ENCODE measurements around the gene CHIA. TPM values are rescaled to one million over a fixed set of nuclear protein-coding genes. Genes with fewer than 3 reads are reported as not detected.

Gene CHIA
- total RNA-seq, 2 donors from 2014 or later = not detected

GRCh38 chr1:111252786-111253185 lies 37.9 kb upstream of the CHIA start:
- no peak overlapping the region for H3K27ac ChIP-seq (ENCODE audit: low read depth, low read length)
- H3K36me3 ChIP-seq (ENCODE audit: control insufficient read depth, insufficient read depth, low read length) = no peaks in the 10 kb centered on the region
- no peaks in the 10 kb centered on the region for H3K4me1 ChIP-seq (ENCODE audit: control insufficient read depth, insufficient read depth, low read length)
- no peak for DNase-seq
- H3K4me3 ChIP-seq (ENCODE audit: low read length) = no peak overlapping the region
- H3K9ac ChIP-seq (ENCODE audit: extremely low read depth, low read length, poor library complexity, severe bottlenecking) = no peak overlapping the region
- TF ChIP-seq CTCF (conservative IDR thresholded peaks at IDR 0.05) = no peak
- no peaks in the 10 kb centered on the region for H3K36me3 Mint-ChIP-seq (ENCODE audit: low read depth)
- no peaks in the 10 kb centered on the region for H3K4me1 Mint-ChIP-seq
- no peak overlapping the region for H3K27ac Mint-ChIP-seq
- no peaks in the 10 kb centered on the region for H3K27me3 ChIP-seq (ENCODE audit: control insufficient read depth, insufficient read depth, low read length, poor library complexity, severe bottlenecking)
- H3K4me3 Mint-ChIP-seq = no peak overlapping the region
- WGBS, 2 experiments (ENCODE audit: insufficient coverage in 1 of 2, insufficient read length in 1 of 2) = 90 to 94% methylated on average over 2 of the region's 2 CpGs
- H3K9me3 ChIP-seq (ENCODE audit: control insufficient read depth, low read length) = no peaks in the 10 kb centered on the region
- peaks cover 7% of the 10 kb centered on the region for H3K27me3 Mint-ChIP-seq (ENCODE audit: insufficient read depth)
- H3K9me3 Mint-ChIP-seq = no peaks in the 10 kb centered on the region

- no peaks in the 10 kb centered on the region for H3K4me1 ChIP-seq (ENCODE audit: control insufficient read depth, insufficient read depth, low read length)
- H3K9ac ChIP-seq (ENCODE audit: extremely low read depth, low read length, poor library complexity, severe bottlenecking) = no peak overlapping the region
- H3K36me3 Mint-ChIP-seq (ENCODE audit: low read depth) = no peaks in the 10 kb centered on the region
- no peaks in the 10 kb centered on the region for H3K36me3 ChIP-seq (ENCODE audit: control insufficient read depth, insufficient read depth, low read length)
- no peak for TF ChIP-seq CTCF (conservative IDR thresholded peaks at IDR 0.05)
- 80 to 89% methylated on average over 1 of the region's 1 CpG for WGBS, 2 experiments (ENCODE audit: insufficient coverage in 1 of 2, insufficient read length in 1 of 2)
- H3K27me3 Mint-ChIP-seq (ENCODE audit: insufficient read depth) = peaks cover 7% of the 10 kb centered on the region
- H3K27ac Mint-ChIP-seq = no peak overlapping the region
- H3K9me3 Mint-ChIP-seq = no peaks in the 10 kb centered on the region
- H3K4me3 Mint-ChIP-seq = no peak overlapping the region
- no peak overlapping the region for H3K27ac ChIP-seq (ENCODE audit: low read depth, low read length)
- H3K4me1 Mint-ChIP-seq = no peaks in the 10 kb centered on the region
- H3K4me3 ChIP-seq (ENCODE audit: low read length) = no peak overlapping the region
- H3K27me3 ChIP-seq (ENCODE audit: control insufficient read depth, insufficient read depth, low read length, poor library complexity, severe bottlenecking) = no peaks in the 10 kb centered on the region
- no peaks in the 10 kb centered on the region for H3K9me3 ChIP-seq (ENCODE audit: control insufficient read depth, low read length)
- no peak for DNase-seq
Measured at GRCh38 chr1:111253876-111254275, 36.8 kb upstream of the CHIA start.

- H3K27ac Mint-ChIP-seq = no peak overlapping the region
- H3K4me1 ChIP-seq (ENCODE audit: control insufficient read depth, insufficient read depth, low read length) = peaks cover 6% of the 10 kb centered on the region
- no peak overlapping the region for H3K27ac ChIP-seq (ENCODE audit: low read depth, low read length)
- H3K36me3 ChIP-seq (ENCODE audit: control insufficient read depth, insufficient read depth, low read length) = no peaks in the 10 kb centered on the region
- no peaks in the 10 kb centered on the region for H3K27me3 ChIP-seq (ENCODE audit: control insufficient read depth, insufficient read depth, low read length, poor library complexity, severe bottlenecking)
- no peaks in the 10 kb centered on the region for H3K36me3 Mint-ChIP-seq (ENCODE audit: low read depth)
- H3K4me1 Mint-ChIP-seq = peaks cover 3% of the 10 kb centered on the region
- H3K9me3 ChIP-seq (ENCODE audit: control insufficient read depth, low read length) = no peaks in the 10 kb centered on the region
- no peak overlapping the region for H3K4me3 ChIP-seq (ENCODE audit: low read length)
- no peak overlapping the region for H3K9ac ChIP-seq (ENCODE audit: extremely low read depth, low read length, poor library complexity, severe bottlenecking)
- DNase-seq = no peak
- H3K9me3 Mint-ChIP-seq = peaks cover 5% of the 10 kb centered on the region
- 88 to 96% methylated on average over 3 to 8 of the region's 8 CpGs for WGBS, 2 experiments (ENCODE audit: insufficient coverage in 1 of 2, insufficient read length in 1 of 2)
- TF ChIP-seq CTCF (conservative IDR thresholded peaks at IDR 0.05) = no peak
- no peak overlapping the region for H3K4me3 Mint-ChIP-seq
- peaks cover 7% of the 10 kb centered on the region for H3K27me3 Mint-ChIP-seq (ENCODE audit: insufficient read depth)
Measured at GRCh38 chr1:111256988-111257658, 33.5 kb upstream of the CHIA start.
